ENCODE results near the gene PAM. TPM values are rescaled to one million over a fixed set of nuclear protein-coding genes. Genes with fewer than 3 reads are reported as not detected.
A peak's percentile ranks its signal among the peaks of the same experiment; 100 is the strongest.

PAM gene
- total and polyA plus RNA-seq, 2 donors (not counting 3 experiments of a cell fraction or from before 2014, with no cell fraction given) = 118 to 176 TPM

- DNase-seq (ENCODE audit: low read depth, low spot score) (peak; percentile 34), FAIRE-seq (no peak)
- dilution Hi-C loops (cut with MboI; ENCODE audit: extremely low pct_ligation_motif_present, low sequenced_read_pairs) (no loop called here), intact Hi-C loops (cut with micrococcal nuclease) (no loop called here)
- H3K9me1 ChIP-seq (replicated peaks; ENCODE audit: control insufficient read depth, extremely low read depth, insufficient read depth, low read length) = no peaks in the 10 kb centered on the region
- peak overlapping the region; percentile 19 for H3K27ac ChIP-seq (ENCODE audit: insufficient read depth, low read depth, low read length)
- no TSS peak for BruUV-seq (replicated peaks)
- peak overlapping the region in 1 of 3 experiments; percentile 4 for H3K4me3 ChIP-seq (replicated peaks in 1 of 3; ENCODE audit: insufficient read depth in 1 of 3, low read depth in 1 of 3, low read length in 3 of 3)
- H3K79me2 ChIP-seq (ENCODE audit: control insufficient read depth, insufficient read depth, low read length) = peaks cover 18% of the 10 kb centered on the region
- POLR2A ChIA-PET = no interaction called here
- H3K9me3 ChIP-seq (replicated peaks; ENCODE audit: control insufficient read depth, insufficient read depth, low read length) = no peaks in the 10 kb centered on the region
- no peaks in the 10 kb centered on the region for H3K27me3 ChIP-seq (ENCODE audit: control insufficient read depth in 2 of 2, insufficient read depth in 2 of 2, low read length in 2 of 2)
- H3K4me1 ChIP-seq (ENCODE audit: control insufficient read depth, extremely low read depth, insufficient read depth, low read length) = peaks cover 10% of the 10 kb centered on the region
- no peak for TF ChIP-seq FOS (IDR thresholded peaks at IDR 0.05; ENCODE audit: borderline replicate concordance, insufficient read depth, low read length)
- TF ChIP-seq POLR2A (IDR thresholded peaks at IDR 0.05; ENCODE audit: low read depth, low read length) = no peak
- peak; percentile 8 for TF ChIP-seq JUN (IDR thresholded peaks at IDR 0.05; ENCODE audit: borderline replicate concordance, insufficient read depth, insufficient read length, low read depth)
- H3K4me2 ChIP-seq (ENCODE audit: insufficient read depth, low read length) = peak overlapping the region; percentile 69
- no peak overlapping the region for H2AFZ ChIP-seq (ENCODE audit: low read depth, low read length)
- no peaks in the 10 kb centered on the region for H3K36me3 ChIP-seq (ENCODE audit: control insufficient read depth in 2 of 2, extremely low read depth in 1 of 2, insufficient read depth in 2 of 2, low read length in 2 of 2)
- CTCF ChIA-PET = interaction anchor here (1.1 to 2.3 kb wide), 6 partner anchors 10 to 81 kb away, joined by 3 to 9 read pairs (median 4); no protein-coding TSS in a partner anchor
- no peaks in the 10 kb centered on the region for H4K20me1 ChIP-seq (replicated peaks; ENCODE audit: control insufficient read depth, extremely low read depth, insufficient read depth, low read length)
- no peak overlapping the region for H3K9ac ChIP-seq (replicated peaks; ENCODE audit: extremely low read depth, insufficient read depth, low read length)
Observed at GRCh38 chr5:102762095-102762534, 7.0 kb downstream of the PAM start.

- POLR2A ChIA-PET = no interaction called here
- FAIRE-seq (no peak), DNase-seq (ENCODE audit: low read depth, low spot score) (no peak)
- no peak overlapping the region for H3K4me3 ChIP-seq (replicated peaks in 1 of 3; ENCODE audit: insufficient read depth in 1 of 3, low read depth in 1 of 3, low read length in 3 of 3)
- no peak overlapping the region for H3K27ac ChIP-seq (ENCODE audit: insufficient read depth, low read depth, low read length)
- H3K4me1 ChIP-seq (ENCODE audit: control insufficient read depth, extremely low read depth, insufficient read depth, low read length) = peaks cover 10% of the 10 kb centered on the region
- no peak overlapping the region for H3K9ac ChIP-seq (replicated peaks; ENCODE audit: extremely low read depth, insufficient read depth, low read length)
- CTCF ChIA-PET = interaction anchor here (1.2 to 2.3 kb wide), 5 partner anchors 9 to 82 kb away, joined by 3 to 9 read pairs (median 5); no protein-coding TSS in a partner anchor
- intact Hi-C loops (cut with micrococcal nuclease) (no loop called here), dilution Hi-C loops (cut with MboI; ENCODE audit: extremely low pct_ligation_motif_present, low sequenced_read_pairs) (no loop called here)
- no peak overlapping the region for H3K4me2 ChIP-seq (ENCODE audit: insufficient read depth, low read length)
- BruUV-seq (replicated peaks) = no TSS peak
- TF ChIP-seq MAX (IDR thresholded peaks at IDR 0.05; ENCODE audit: insufficient read depth, insufficient read length) (no peak), POLR2AphosphoS5 (IDR thresholded peaks at IDR 0.05; ENCODE audit: insufficient read depth, low read depth, low read length) (no peak), EZH2 (IDR thresholded peaks at IDR 0.05; ENCODE audit: borderline replicate concordance, low read depth, low read length, severe bottlenecking) (no peak), POLR2A (IDR thresholded peaks at IDR 0.05; ENCODE audit: low read depth, low read length) (no peak), JUN (IDR thresholded peaks at IDR 0.05; ENCODE audit: borderline replicate concordance, insufficient read depth, insufficient read length, low read depth) (no peak), FOS (IDR thresholded peaks at IDR 0.05; ENCODE audit: borderline replicate concordance, insufficient read depth, low read length) (no peak), CTCF (IDR thresholded peaks at IDR 0.05; ENCODE audit: extremely low read depth in 1 of 2, insufficient read depth in 1 of 2, low read depth in 1 of 2, low read length in 2 of 2) (no peak), GATA2 (IDR thresholded peaks at IDR 0.05; ENCODE audit: insufficient read depth, insufficient read length, low read depth, low read length) (no peak), MYC (IDR thresholded peaks at IDR 0.05; ENCODE audit: low read depth, low read length) (no peak)
- no peaks in the 10 kb centered on the region for H3K27me3 ChIP-seq (ENCODE audit: control insufficient read depth in 2 of 2, insufficient read depth in 2 of 2, low read length in 2 of 2)
- no peaks in the 10 kb centered on the region for H3K36me3 ChIP-seq (ENCODE audit: control insufficient read depth in 2 of 2, extremely low read depth in 1 of 2, insufficient read depth in 2 of 2, low read length in 2 of 2)
- H2AFZ ChIP-seq (ENCODE audit: low read depth, low read length) = no peak overlapping the region
- H3K9me1 ChIP-seq (replicated peaks; ENCODE audit: control insufficient read depth, extremely low read depth, insufficient read depth, low read length) = no peaks in the 10 kb centered on the region
- H4K20me1 ChIP-seq (replicated peaks; ENCODE audit: control insufficient read depth, extremely low read depth, insufficient read depth, low read length) = no peaks in the 10 kb centered on the region
- H3K79me2 ChIP-seq (ENCODE audit: control insufficient read depth, insufficient read depth, low read length) = peaks cover 18% of the 10 kb centered on the region
- no peaks in the 10 kb centered on the region for H3K9me3 ChIP-seq (replicated peaks; ENCODE audit: control insufficient read depth, insufficient read depth, low read length)
Observed at GRCh38 chr5:102762562-102763227, 7.6 kb downstream of the PAM start.
